ENCODE results near the gene ANLN.
A peak's percentile ranks its signal among the peaks of the same experiment; 100 is the strongest.
"Not testable (repeated sequence)": the region's sequence is repeated elsewhere in the genome, so short reads cannot be mapped to it uniquely, and the experiment has no call there.

The ANLN gene

GRCh38 chr7:36469236-36469635, 79.6 kb downstream of the ANLN start:
- DNase-seq: no peak

- DNase-seq: no peak
Observed at GRCh38 chr7:36472141-36472729, 82.6 kb downstream of the ANLN start.

GRCh38 chr7:36473454-36474282, 84.0 kb downstream of the ANLN start:
- DNase-seq: peak; percentile 44

GRCh38 chr7:36474283-36475010, 84.8 kb downstream of the ANLN start:
- no peak for DNase-seq

GRCh38 chr7:36475011-36475342, 85.3 kb downstream of the ANLN start:
- DNase-seq: no peak

GRCh38 chr7:36475381-36475780, 85.7 kb downstream of the ANLN start:
- no peak for DNase-seq

- DNase-seq: no peak
Observed at GRCh38 chr7:36478745-36479144, 89.1 kb downstream of the ANLN start.

GRCh38 chr7:36483853-36484252, 94.2 kb downstream of the ANLN start:
- DNase-seq: not testable (repeated sequence)

GRCh38 chr7:36484265-36484664, 94.6 kb downstream of the ANLN start:
- no peak for DNase-seq

GRCh38 chr7:36486336-36486735, 96.7 kb downstream of the ANLN start:
- no peak for DNase-seq

- DNase-seq: peak; percentile 48
Observed at GRCh38 chr7:36487756-36488336, 98.2 kb downstream of the ANLN start.

- DNase-seq: not testable (repeated sequence)
Observed at GRCh38 chr7:36488672-36489071, 99.0 kb downstream of the ANLN start.

GRCh38 chr7:36490419-36490830, 100.8 kb downstream of the ANLN start:
- DNase-seq: no peak

- DNase-seq: no peak
Observed at GRCh38 chr7:36491317-36491716, 101.7 kb downstream of the ANLN start.

GRCh38 chr7:36496576-36496975, 106.9 kb downstream of the ANLN start:
- DNase-seq: no peak

- DNase-seq: not testable (repeated sequence)
Observed at GRCh38 chr7:36497176-36497575, 107.5 kb downstream of the ANLN start.

GRCh38 chr7:36497775-36498174, 108.1 kb downstream of the ANLN start:
- no peak for DNase-seq
